Activated CD4-positive, CD25-positive, alpha-beta regulatory T cell treated with anti-CD3 and anti-CD28 coated beads, Interleukin-2, amount 50 U/mL, for 16 hours (primary cell): Measurements from ENCODE around the gene RNASE13.
"Not testable (repeated sequence)": the region's sequence is repeated elsewhere in the genome, so short reads cannot be mapped to it uniquely, and the experiment has no call there.

ENCODE experiments used
- DNase-seq: peaks from one replicate; pipeline ENCODE4 v3.0.0-alpha.2; 2020; ENCODE audit warnings: low read depth, low spot score

Gene RNASE13

DNA sequence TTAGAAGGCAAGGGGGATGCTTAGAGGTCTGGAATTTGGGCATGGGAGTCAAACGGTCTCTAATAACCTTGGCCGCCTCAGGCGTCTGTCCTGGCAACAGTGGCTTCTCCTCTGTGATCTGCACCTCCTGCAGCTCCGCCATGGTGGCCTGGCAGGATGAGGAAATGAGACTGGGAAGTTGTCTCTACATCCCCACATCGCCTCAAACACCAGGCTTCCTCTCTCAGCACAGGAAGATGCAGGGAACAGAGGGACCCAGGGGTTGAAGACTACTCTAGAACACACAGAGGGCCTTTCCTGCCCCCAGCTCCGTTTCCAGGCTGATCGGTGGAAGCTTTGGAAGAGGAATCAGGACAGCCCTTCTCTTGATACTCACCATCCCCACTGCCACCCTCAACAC lies 11.4 kb downstream of the RNASE13 start:
- no peak for DNase-seq

DNA sequence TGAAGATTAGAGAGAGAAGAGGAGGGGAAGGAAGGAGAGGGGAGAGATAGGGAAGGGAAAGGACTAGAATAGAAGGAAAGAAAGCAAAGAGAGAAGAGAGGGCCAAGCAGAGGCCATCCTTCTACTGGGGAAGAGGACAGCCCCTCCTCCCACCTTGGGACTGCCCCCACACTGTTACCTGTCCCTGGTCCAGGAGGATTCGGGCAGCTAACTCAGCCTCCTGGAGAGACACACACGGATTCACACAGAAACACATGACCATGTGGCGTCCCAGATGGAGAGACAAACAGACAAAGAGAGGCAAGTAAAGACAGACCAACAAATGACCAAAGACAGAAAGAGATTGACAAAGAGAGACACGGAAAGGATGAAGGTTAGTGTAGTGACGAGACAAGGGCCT lies 11.9 kb downstream of the RNASE13 start:
- no peak for DNase-seq

DNA sequence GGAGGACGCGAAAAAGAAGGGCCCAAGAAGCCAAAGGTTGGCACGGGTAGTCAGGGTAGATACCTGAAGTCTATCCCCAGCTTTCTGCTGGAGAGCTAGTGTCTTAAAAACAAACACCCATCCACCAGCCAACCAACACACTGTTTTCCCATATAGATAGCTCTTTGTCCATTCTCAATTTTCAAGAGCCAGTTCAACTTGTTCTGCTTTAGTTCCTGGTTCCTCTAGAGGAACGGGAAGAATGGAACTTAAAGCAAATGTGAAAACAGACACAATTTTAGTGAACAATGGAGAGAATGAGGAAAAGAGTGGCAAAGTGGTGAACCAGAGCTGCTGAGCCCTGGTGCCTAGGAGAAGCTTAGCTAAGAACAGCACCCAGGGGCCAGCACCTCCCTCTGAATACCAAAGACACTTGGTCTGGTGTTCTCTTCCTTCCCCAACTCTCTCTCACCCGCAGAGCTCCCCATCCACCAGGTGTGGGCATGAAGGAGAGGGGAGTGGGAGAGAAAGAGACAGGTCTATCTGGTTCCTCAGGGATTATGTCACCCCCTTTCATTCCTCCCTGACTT lies 13.5 kb downstream of the RNASE13 start:
- DNase-seq = no peak

DNA sequence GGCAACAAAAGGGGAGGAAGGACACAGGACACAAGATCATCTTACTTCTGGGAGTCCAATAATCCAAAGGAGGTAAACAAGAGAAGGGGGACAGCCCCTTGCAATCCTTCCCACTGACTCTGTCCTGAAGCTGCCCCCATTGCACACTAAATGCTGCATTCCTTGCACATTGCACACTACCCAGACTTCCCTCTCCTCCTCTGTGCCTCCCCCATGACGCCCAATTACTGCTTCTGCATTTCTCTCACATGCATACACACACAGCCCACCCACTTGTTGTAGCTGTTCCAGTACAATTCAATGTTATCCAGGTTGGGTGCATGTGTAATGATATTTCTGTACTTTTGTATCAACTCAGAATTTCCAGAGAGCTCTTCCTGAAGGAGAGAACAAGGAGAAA lies 15.2 kb downstream of the RNASE13 start:
- DNase-seq = no peak

DNA sequence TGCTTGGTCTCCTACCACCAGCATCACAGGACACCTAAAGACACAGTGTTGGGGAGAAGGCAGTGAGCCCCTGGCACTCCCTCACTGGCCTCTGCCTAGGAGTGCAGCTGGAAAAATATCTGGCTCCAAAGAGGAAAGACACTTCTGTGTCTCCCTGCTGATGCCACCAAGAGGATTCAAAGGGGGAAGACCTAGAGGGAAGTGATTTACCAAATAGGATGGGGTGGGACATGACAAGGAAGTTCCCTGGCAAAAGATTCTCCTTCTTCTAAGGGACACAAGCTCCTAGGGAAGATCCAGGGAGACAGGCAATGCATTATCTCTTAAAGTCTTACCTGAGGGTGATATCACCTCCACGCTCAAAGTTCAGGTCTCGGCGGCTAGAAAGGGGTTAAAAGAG lies 15.8 kb downstream of the RNASE13 start:
- no peak for DNase-seq

DNA sequence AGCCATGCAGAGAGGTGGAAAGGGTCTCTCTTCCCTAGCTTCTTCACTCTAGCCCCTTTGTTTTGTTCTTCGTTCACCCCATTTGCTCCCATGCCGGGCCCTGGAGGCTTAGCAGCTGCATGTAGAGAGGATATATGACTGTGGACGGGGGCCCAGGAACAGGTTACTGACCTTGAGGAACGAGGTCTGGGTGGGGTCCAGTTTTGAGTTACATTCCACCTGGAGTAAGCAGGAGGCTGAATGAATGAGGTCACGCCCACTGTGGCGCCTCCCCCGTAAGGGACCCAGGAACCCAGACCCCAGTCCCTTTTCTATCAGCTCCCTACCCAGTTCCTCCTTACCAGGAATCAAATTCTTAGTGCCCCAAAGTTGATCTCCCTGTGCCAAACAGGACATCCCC lies 16.3 kb downstream of the RNASE13 start:
- DNase-seq = no peak

DNA sequence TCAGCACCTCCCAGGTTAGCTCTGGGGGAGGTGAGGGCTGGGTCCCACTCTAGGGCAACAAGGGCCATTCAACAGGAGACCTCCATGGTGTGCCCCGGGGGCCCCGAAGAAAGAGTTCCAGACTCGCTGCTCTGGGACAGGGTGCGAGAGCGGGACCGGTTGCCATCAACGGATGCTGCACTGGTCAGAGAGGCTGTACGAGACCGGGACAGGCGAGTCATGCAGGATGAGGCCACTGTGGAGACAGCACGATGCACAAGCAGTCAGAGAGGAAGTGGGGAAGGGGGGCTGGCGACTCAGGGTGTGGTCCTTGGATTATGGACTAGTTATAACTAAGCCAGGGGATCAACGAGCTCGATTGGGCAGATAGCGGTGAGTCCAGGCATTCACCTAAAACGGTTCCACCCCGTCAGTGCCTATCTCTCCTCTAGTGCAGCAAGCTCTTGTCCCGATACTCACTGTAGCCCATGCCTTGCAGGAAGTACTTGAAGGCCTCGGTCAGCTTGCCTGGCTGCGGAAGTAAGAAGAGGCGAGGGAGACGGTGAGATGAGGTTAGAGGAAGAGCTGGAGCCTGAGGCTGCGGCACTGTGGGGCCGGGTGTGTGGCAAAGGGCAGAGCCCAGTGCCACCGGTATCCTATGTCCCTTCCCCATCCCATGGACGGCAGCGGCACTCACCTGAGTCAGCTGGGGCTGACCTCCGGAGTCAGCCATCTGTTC lies 16.9 kb downstream of the RNASE13 start:
- no peak for DNase-seq

DNA sequence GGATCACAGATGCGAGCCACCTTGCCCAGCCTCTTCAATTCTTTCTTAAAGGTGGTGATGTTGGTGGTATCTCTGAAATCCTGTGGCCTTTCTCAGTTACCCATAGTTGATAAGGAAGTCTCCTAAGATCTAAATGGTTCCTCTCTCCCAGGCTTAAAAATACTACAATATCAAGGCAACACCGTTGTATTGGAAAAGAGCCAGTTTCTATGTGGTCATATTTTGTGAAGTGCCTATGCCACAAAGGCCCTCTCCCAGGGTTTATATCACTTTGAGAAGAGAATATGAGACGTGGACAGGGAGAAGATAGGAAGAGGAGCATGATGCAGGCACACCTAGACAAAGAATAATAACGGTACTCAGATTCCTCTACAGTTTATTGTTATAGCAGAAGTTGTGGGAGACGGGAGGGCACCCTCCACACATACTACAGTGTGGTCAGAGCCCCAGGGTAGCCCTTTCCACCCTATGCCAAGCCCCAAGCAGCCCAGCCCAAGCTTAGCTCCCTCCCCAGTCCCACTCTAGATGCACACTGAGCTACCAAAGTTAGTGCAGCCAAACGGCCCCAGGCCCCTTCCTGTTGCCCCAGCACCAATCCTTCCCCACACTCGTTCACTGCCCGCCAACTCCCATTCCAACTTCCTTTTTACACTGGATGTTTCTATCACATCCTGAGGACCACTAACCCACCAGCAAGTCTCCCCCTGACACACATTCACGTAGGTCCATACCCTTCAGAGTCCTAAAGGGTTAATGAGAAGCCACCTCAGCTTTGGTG lies 18.0 kb downstream of the RNASE13 start:
- no peak for DNase-seq

DNA sequence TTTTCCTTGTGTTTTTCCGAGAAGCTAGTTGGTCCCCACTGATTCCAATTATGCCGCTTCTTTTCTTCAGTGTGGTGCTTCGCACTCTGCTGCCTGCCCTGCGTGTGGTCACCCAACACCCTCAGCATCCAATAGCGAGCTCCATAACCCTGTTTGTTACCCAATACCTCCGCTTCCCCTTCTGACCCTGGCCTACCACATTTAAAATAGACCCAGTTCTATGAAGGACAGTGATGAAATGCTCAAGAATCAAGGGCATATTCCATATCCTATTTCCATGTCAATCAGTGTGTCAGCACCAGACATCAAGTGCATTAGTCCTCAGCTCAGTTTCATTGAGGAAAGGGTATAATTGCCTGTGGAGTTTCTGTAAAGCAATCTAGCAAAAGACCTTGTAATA lies 19.3 kb downstream of the RNASE13 start:
- DNase-seq = no peak

DNA sequence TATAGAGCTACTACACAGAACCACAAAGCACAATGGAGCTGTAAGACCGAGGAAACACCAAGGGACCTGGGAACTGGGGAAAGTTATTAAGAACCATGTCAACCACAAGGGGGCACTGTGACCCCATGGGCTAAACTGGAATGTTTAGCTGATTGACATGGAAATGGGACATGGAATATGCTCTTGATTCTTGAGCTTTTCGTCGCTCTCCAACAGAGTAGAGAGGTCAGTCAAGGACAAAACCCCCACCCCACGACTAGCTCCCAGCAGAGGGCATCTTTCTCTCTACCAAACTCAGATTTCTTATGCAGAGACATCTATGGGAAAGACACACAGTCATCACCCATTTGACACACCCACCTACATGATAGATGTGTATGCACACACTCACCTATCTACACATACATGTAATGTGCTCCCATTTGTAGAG lies 19.8 kb downstream of the RNASE13 start:
- peak; percentile 70 for DNase-seq

DNA sequence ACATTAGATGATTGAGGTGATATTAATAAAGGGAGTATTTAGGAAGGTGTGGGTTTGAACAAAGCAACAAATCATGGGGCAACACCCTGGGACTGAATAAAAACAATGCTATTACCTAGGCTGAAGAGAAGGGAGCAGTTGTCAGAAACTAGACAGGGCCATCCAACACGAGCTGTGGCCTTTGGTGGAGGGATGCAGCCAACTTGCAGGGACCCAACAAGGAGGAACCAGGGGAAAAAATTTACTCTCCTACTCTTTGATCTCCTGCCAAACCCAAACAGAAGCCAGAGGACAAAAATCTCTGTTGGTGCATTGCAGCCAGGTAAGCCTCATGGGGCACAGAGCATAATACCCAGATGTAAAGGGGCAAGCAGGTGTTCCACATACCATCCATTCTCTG lies 23.5 kb downstream of the RNASE13 start:
- no peak for DNase-seq

DNA sequence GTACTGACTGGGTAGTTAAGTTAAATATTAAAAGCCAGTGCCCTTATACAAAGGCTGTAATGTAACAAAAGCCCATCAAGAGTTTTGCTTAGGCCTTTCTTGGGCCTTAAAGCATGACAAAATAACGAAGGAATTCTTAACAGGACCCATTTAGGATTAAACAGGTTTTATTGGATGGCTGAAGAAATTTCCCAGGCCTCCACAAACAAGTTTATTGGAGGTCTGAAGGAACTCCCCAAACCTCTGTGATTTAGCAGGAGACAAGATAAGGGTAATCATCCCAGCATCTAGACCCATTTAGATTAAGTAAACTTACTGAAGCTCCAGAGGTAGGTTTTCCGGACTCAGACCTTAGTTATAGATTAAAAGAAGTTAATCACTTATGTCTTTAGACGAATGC lies 24.9 kb downstream of the RNASE13 start:
- not testable (repeated sequence) for DNase-seq

DNA sequence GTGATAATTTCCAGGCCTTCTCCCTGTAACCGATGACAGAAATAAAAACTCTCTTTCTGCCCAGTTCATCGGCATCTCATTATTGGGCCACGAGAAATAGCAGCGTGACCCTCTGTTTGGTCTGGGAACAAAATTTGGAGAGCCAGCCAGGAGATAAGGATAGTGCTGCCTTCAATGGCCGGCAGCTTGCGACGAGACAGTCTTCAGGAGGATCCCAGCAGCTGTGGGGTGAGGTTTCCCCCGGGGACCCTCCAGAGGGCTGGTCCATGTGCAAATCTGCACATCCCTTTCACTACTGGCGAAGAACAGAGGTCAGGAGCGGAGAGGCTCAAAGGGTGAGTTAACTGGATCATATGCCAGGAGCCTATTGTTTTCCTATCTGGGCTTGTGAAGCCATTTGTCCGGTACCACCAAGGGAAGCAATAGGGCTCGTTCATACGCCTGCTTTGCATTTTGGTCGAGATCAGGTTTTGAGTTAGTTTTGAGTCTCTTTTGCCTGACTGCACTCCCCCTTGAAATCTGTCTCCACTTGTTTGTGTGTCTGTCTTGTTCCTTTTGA lies 30.7 kb downstream of the RNASE13 start:
- no peak for DNase-seq

DNA sequence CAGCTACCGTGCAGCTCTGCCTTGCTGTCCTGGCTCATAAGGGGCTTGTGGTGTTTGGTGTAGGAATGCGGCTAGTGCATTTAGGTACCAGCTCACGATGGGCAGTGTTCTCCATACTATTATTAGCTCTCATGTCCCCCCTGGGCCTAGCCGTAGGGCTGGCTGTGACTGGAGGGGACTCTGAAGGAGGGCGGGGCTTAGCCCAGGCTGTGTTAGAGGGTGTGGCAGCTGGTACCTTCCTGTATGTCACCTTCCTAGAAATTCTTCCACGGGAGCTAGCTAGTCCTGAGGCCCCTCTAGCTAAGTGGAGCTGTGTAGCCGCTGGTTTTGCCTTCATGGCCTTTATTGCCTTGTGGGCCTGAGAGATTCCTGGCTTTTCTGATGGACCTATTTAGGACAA lies 33.4 kb downstream of the RNASE13 start:
- DNase-seq = no peak

DNA sequence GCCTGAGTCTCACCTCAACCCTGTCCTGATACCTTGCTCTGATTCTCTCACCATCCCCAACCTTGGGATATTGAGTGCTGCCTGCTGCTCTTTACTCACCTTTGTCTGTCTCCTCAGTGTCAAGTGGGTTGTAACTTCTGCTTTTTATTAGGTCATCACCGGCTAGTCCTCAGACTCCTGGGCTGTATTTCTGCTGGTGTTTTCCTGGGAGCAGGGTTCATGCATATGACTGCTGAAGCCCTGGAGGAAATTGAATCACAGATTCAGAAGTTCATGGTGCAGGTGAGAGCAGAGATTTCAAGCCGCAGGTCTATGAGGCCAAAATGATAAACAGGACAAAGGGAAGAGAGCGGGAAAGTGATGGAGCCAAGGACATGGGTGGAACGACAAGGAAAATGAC lies 35.0 kb downstream of the RNASE13 start:
- no peak for DNase-seq

DNA sequence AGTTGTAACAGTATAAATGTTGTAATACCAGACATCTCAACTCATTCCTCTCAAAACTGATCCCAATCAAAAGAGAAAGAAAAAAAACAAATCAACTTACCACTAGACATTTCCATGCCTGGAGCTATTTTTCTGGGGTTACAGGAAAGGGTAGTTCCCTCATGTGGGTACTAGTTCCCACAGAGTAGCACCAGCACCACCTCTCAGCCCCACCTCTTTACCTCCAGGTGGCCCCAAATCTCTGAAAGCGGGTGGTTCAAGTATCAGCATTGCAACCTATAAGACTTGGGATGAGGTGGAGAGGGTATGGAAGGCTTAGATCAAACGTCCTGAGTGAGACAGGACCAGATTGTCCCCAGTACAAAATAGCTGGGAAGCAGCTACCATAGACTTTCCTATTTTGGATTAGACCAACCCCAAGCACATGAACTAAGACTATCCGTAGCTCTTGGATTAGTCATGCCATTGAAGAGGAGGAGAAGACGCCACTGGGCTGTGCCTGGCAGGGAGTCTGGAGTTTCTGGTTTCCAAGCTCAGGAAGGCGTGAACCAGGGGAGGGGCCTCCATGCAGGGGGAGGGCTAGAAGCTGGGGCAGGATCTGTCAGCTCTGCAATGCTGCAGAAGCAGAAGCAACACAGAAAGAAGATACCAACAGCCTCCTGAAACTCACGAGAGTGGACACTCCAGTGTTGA lies 35.8 kb downstream of the RNASE13 start, which contains the start of gene SLC39A2:
Gene SLC39A2 (plus strand): TSS at position 620 of the 693 bp plus-strand sequence. CDS start 154 bp downstream, outside the sequence.
- no peak for DNase-seq

DNA sequence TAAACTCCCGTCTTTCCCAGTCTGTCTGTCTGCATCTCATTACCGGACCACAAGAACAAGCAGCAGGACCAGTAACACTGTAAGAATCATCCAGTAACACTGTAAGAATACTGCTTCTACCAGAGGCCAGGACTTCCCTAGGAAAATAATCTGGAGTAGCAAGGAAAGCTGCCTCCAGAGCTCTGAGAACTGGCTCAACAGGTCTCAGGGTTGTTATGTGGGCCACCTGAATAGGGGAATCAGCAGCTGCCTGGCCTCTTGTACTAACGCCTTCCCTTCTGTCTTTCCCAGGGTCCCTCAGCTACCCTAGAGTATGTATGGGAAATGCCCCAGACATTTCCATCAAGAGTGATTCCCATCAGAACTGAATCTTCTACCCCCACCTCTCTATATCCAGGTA lies 36.5 kb downstream of the RNASE13 start:
- DNase-seq = no peak

DNA sequence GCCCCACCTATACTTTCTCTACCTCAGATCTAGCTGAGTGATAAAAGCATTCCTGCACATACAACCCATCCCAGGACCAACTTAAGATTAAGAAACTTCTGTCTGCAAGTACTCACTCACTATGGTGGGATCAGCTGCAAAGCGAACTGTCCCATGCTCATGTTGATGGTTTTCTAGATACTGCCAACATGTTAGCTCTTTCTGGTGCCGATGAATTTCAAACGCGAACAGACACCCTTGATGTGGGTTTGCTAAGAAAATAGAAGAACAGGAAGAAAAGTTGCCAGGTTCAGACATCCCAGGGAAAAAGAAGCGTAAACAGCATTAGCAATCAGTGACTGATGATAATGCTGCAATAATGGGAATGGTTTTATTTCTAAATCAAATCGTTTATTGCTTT lies 37.0 kb downstream of the RNASE13 start:
- no peak for DNase-seq

DNA sequence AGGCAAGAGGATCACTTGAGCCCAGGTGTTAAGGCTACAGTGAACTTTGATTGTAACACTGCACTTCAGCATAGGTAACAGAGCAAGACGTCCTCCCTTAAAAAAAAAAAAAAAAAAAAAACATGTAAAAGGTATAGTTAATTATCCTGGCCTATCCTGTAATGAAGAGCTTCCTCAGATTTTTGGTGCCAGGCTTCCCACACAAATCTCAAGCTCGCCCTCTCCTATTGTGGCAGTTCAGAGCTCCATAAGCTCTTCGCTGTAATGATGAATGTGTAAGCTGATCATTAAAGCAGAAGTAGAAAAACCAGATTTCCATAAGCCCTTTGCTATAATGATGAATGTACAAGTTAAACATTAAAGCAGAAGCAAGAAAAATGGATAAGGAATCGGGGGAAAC lies 37.5 kb downstream of the RNASE13 start:
- DNase-seq = no peak

DNA sequence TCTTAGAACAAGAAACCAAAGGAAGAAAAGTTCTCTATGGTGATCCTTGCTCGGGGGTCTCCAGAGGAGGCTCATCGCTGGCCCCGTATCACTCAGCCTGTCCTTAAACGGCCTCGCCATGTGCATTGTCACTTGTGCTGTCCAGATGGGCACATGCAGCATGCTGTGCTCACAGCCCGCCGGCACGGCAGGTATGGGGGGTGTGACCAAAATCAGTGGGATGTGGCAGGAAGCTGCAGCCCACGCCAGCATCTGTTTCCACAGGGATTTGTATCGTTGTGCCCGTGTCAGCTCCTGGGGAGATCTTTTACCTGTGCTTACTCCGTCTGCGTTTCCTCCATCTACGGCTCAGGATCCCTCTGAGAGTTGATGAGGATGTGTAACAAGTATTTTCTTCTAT lies 38.1 kb downstream of the RNASE13 start:
- no peak for DNase-seq

DNA sequence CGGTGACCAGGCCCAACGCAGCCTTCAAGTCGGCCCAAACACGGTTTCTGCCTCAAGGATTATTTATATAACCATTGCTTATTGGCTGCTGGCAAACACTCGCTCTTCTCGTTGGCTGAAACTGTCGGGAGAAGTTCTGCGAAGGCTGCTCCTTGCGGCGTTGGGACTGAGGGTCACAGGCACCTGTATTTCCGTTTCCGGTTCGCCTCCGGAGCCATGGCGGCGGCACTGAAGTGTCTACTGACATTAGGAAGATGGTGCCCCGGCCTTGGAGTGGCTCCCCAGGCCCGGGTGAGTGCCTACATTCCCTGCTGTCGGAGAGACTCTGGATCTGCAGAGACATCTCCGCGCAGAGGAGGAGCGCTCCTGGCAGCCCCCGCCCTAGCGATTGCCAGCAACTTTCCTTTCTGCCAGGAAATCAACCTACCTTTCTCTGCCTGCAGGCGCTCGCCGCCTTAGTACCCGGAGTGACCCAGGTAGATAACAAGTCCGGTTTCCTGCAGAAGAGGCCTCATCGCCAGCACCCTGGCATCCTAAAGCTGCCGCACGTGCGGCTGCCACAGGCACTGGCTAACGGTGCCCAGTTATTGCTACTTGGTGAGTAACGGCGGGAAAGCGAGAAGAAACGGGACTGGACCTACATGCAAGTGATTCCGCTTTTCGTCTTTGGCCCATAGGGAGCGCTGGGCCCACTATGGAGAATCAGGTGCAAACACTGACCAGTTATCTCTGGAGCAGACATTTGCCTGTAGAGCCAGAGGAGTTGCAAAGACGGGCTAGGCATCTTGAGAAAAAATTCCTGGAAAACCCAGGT lies 44.6 kb downstream of the RNASE13 start, which contains the start of gene METTL17:
Gene METTL17 (plus strand): TSS at position 194 of the 814 bp plus-strand sequence. CDS start 23 bp downstream, at position 217.
- peak; percentile 73 for DNase-seq
